SK-N-SH (cell line): ENCODE results near the gene EFHD2. TPM values are rescaled to one million over a fixed set of nuclear protein-coding genes. Genes with fewer than 3 reads are reported as not detected.
A peak's percentile ranks its signal among the peaks of the same experiment; 100 is the strongest.

Experiments used
- CTCF ChIA-PET: fragments of 300-600, 350-600 bp; formaldehyde crosslinking; extraction: SDS; loops from one replicate; lab custom pipeline; 2021; lab: Yijun Ruan, JAX
- POLR2A ChIA-PET: fragments of 350-600 bp; sonication (Branson Sonifier 250); formaldehyde crosslinking; extraction: SDS; loops from one replicate; lab custom pipeline; 2020; ENCODE audit warnings: antibody characterized with exemption, inconsistent platforms; lab: Yijun Ruan, JAX
- DNase-seq: peaks from one replicate; pipeline ENCODE4 v3.0.0; 2012
- H2AFZ ChIP-seq: fragments of 200-600 bp; sonication (generic); 2 replicates; pipeline ENCODE4 v1.8.1; 2016; ENCODE audit warnings: antibody characterized with exemption, mild to moderate bottlenecking, low read depth
- H3F3A ChIP-seq: fragments of 200-600 bp; sonication (generic); replicated peaks from 2 replicates; pipeline ENCODE3; 2016; ENCODE audit warnings: antibody characterized with exemption, mild to moderate bottlenecking; ENCODE audit not compliant: insufficient read depth
- H3K27ac ChIP-seq, 2 experiments: fragments of 200-500 bp in 1 of 2; fragments of 200-600 bp in 1 of 2; sonication (Bioruptor generic) in 1 of 2; sonication (generic), shearing (Covaris generic) in 1 of 2; 2 replicates each; pipeline versions ENCODE4 v1.5.1 to v1.6.1; 2014 to 2016; ENCODE audit warnings: low read depth in 2 of 2, inconsistent platforms in 1 of 2, low read length in 1 of 2, mild to moderate bottlenecking in 1 of 2, mixed read lengths in 1 of 2
- H3K27me3 ChIP-seq: fragments of 200-600 bp; sonication (generic), shearing (Covaris generic); 2 replicates; pipeline ENCODE4 v1.6.1; 2016; ENCODE audit warnings: mixed run types; ENCODE audit not compliant: insufficient read depth
- H3K36me3 ChIP-seq, 2 experiments: fragments of 200-500 bp in 1 of 2; fragments of 200-600 bp in 1 of 2; sonication (Bioruptor generic) in 1 of 2; sonication (generic) in 1 of 2; replicated peaks in 1 of 2; 2 replicates each; pipeline versions ENCODE3 to v1.5.1; 2014 to 2016; ENCODE audit warnings: low read length in 1 of 2, mild to moderate bottlenecking in 1 of 2; ENCODE audit not compliant: insufficient read depth in 2 of 2, control insufficient read depth in 1 of 2
- H3K4me1 ChIP-seq, 2 experiments: fragments of 200-500 bp in 1 of 2; fragments of 200-600 bp in 1 of 2; sonication (Bioruptor generic) in 1 of 2; sonication (generic), shearing (Covaris generic) in 1 of 2; 2 replicates each; pipeline versions ENCODE4 v1.5.1 to v1.6.1; 2014 to 2016; ENCODE audit warnings: low read depth in 1 of 2, low read length in 1 of 2, mixed run types in 1 of 2; ENCODE audit not compliant: insufficient read depth in 2 of 2, control insufficient read depth in 1 of 2
- H3K4me2 ChIP-seq: fragments of 200-600 bp; sonication (generic), shearing (Covaris generic); 2 replicates; pipeline ENCODE4 v1.6.1; 2017; ENCODE audit warnings: mixed run types
- H3K4me3 ChIP-seq, 2 experiments: fragments of 200-500 bp in 1 of 2; fragments of 200-600 bp in 1 of 2; sonication (Bioruptor generic) in 1 of 2; sonication (generic), shearing (Covaris generic) in 1 of 2; 2 replicates each; pipeline versions ENCODE4 v1.5.1 to v1.8.1; 2014 to 2016; ENCODE audit warnings: low read depth in 2 of 2, inconsistent platforms in 1 of 2, low read length in 1 of 2, mild to moderate bottlenecking in 1 of 2, mixed read lengths in 1 of 2, moderate library complexity in 1 of 2
- H3K79me2 ChIP-seq: fragments of 200-600 bp; sonication (generic); 2 replicates; pipeline ENCODE4 v1.8.1; 2017; ENCODE audit warnings: mild to moderate bottlenecking; ENCODE audit not compliant: insufficient read depth
- H3K9ac ChIP-seq: fragments of 200-600 bp; sonication (generic); 2 replicates; pipeline ENCODE4 v1.6.1; 2017; ENCODE audit warnings: mixed run types
- H3K9me2 ChIP-seq: fragments of 200-600 bp; sonication (generic); 2 replicates; pipeline ENCODE4 v1.6.1; 2017; ENCODE audit warnings: mixed run types
- H3K9me3 ChIP-seq: fragments of 200-600 bp; sonication (generic); 2 replicates; pipeline ENCODE4 v1.6.1; 2017; ENCODE audit warnings: mixed run types, mild to moderate bottlenecking, moderate library complexity
- H4K20me1 ChIP-seq: fragments of 200-600 bp; sonication (generic); 2 replicates; pipeline ENCODE4 v1.6.1; 2017; ENCODE audit warnings: mild to moderate bottlenecking, mixed run types; ENCODE audit not compliant: insufficient read depth
- FOSL2 ChIP-seq: IDR thresholded peaks from 2 replicates; pipeline ENCODE4 v1.4.0; 2012; ENCODE audit warnings: low read depth, mild to moderate bottlenecking, moderate library complexity, borderline replicate concordance
- FOXJ3 ChIP-seq: sonication (generic); formaldehyde crosslinking; IDR thresholded peaks from 2 replicates; pipeline ENCODE4 v1.5.1; 2020; ENCODE audit warnings: mild to moderate bottlenecking, missing genetic modification reagents
- FOXM1 ChIP-seq: IDR thresholded peaks from 2 replicates; pipeline ENCODE4 v1.4.0; 2012; ENCODE audit warnings: low read depth, mild to moderate bottlenecking
- GATA2 ChIP-seq: sonication (generic); formaldehyde crosslinking; IDR thresholded peaks from 2 replicates; pipeline ENCODE4 v1.5.0; 2020; ENCODE audit warnings: mild to moderate bottlenecking, missing genetic modification reagents
- NFIC ChIP-seq: IDR thresholded peaks from 2 replicates; pipeline ENCODE4 v1.4.0; 2012; ENCODE audit warnings: borderline replicate concordance
- NRF1 ChIP-seq: IDR thresholded peaks from 2 replicates; pipeline ENCODE4 v1.6.1; 2012; ENCODE audit warnings: low read depth, mild to moderate bottlenecking, low read length
- SIN3A ChIP-seq: IDR thresholded peaks from 2 replicates; pipeline ENCODE4 v1.6.1; 2012; ENCODE audit warnings: low read depth, mild to moderate bottlenecking, low read length, moderate library complexity, borderline replicate concordance
- TEAD4 ChIP-seq: IDR thresholded peaks from 2 replicates; pipeline ENCODE4 v1.4.0; 2012; ENCODE audit warnings: mild to moderate bottlenecking, borderline replicate concordance; ENCODE audit not compliant: insufficient read depth
- WGBS: methylation state at CpG from one replicate; pipeline ENCODE4 v1.1.6; 2017; ENCODE audit warnings: low lambda C conversion rate; 5-methylcytosine and 5-hydroxymethylcytosine counted together
- polyA plus RNA-seq, 3 experiments: library from polyadenylated mRNA; depleted of rRNA; stranded (reverse); fragments of >200 nt; gene quantifications; 2 replicates each; pipeline ENCODE4 v1.2.3, GENCODE V29; 2012
- TF ChIP-seq, protein P1 (sequence below): IDR thresholded peaks from 2 replicates; pipeline ENCODE4 v1.4.0; 2012; ENCODE audit warnings: low read depth
- TF ChIP-seq, protein P2 (sequence below): IDR thresholded peaks from 2 replicates; pipeline ENCODE4 v1.4.0; 2012; ENCODE audit warnings: low read depth, borderline replicate concordance

The EFHD2 gene
- polyA plus RNA-seq, 1 of the 3 experiments (the other 2 are of a cell fraction) = 59.8 TPM

DNA sequence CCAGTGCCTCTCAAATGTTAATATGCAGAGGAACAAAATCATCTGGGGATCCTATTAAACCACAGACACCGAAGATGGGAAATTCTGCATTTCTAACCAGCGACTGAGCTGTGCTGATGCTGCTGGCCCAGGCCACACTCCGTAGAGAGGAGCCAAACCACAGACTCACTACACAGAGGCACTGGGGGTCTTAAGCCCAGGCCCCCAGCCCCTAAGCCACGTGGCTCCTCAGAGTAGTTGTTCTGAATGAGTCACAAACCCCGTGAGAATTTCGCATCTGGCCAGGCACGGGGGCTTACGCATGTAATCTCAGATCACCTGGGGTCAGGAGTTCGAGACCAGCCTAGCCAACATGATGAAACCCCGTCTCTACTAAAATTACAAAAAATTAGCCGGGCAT is 44.0 kb downstream of the EFHD2 start:
- H3K4me2 ChIP-seq = no peak overlapping the region
- TF ChIP-seq NRF1 (no peak), NFIC (peak; percentile 7; the same call in 1 of the 2 replicates), SIN3A (no peak), FOXJ3 (CRISPR knock-in tag) (no peak)
- H3K27ac ChIP-seq = no peak overlapping the region
- ChIA-PET POLR2A (no interaction called here), CTCF (no interaction called here)
- no peaks in the 10 kb centered on the region for H3K4me1 ChIP-seq
- no peaks in the 10 kb centered on the region for H3K9me3 ChIP-seq
- no peaks in the 10 kb centered on the region for H3K36me3 ChIP-seq
- no peaks in the 10 kb centered on the region for H3K9me2 ChIP-seq
- H3K9ac ChIP-seq = no peak overlapping the region
- no peak for DNase-seq
- H2AFZ ChIP-seq = no peak overlapping the region; the same call in 1 of the 2 replicates
- no peaks in the 10 kb centered on the region for H4K20me1 ChIP-seq
- WGBS = 83% methylated on average over 10 of the region's 11 CpGs
- no peak overlapping the region for H3K4me3 ChIP-seq
- no peaks in the 10 kb centered on the region for H3K79me2 ChIP-seq
- H3K27me3 ChIP-seq = no peaks in the 10 kb centered on the region
- H3F3A ChIP-seq = peaks cover 3% of the 10 kb centered on the region

DNA sequence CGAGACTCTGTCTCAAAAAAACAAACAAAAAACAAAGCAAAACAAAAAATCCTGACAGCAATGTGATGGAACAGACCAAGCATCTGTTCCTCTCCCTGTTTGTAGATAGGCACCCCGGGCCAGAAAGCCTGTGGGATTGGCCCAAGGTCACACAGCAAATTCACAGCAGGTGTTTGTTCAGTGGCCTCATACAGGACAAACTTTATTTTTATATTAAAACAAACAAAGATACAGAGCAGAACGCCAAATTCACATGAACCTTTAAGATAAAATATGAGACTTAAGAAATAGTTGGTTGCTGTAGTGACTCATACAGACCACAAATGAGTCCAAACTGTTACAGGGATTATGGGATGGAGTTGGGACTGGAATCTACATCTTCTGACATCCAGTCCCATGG is 44.6 kb downstream of the EFHD2 start:
- no peak overlapping the region for H2AFZ ChIP-seq
- H3K79me2 ChIP-seq = no peaks in the 10 kb centered on the region
- whole genome bisulfite sequencing = 60% methylated on average over 3 of the region's 3 CpGs
- ChIA-PET CTCF (interaction anchor here (1.0 kb wide), 1 partner anchor 23 kb away, joined by 4 read pairs; no protein-coding TSS in a partner anchor), POLR2A (no interaction called here)
- H3K27me3 ChIP-seq = no peaks in the 10 kb centered on the region
- no peaks in the 10 kb centered on the region for H3K9me2 ChIP-seq
- peaks cover 3% of the 10 kb centered on the region for H3F3A ChIP-seq
- H3K9ac ChIP-seq = no peak overlapping the region
- H3K4me1 ChIP-seq = no peaks in the 10 kb centered on the region
- DNase-seq = no peak
- H3K9me3 ChIP-seq = no peaks in the 10 kb centered on the region
- no peak overlapping the region for H3K4me2 ChIP-seq
- H3K27ac ChIP-seq = no peak overlapping the region
- no peaks in the 10 kb centered on the region for H4K20me1 ChIP-seq
- H3K36me3 ChIP-seq = no peaks in the 10 kb centered on the region
- no peak overlapping the region for H3K4me3 ChIP-seq
- TF ChIP-seq, protein P1, sequence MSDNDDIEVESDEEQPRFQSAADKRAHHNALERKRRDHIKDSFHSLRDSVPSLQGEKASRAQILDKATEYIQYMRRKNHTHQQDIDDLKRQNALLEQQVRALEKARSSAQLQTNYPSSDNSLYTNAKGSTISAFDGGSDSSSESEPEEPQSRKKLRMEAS = no peak
- no peak for TF ChIP-seq TEAD4
- no peak for TF ChIP-seq FOXM1
- peak; percentile 42; the same call in 1 of the 2 replicates for TF ChIP-seq FOSL2
- TF ChIP-seq FOXJ3 (CRISPR knock-in tag) = no peak
- TF ChIP-seq, all 33 proteins: peak for 1

DNA sequence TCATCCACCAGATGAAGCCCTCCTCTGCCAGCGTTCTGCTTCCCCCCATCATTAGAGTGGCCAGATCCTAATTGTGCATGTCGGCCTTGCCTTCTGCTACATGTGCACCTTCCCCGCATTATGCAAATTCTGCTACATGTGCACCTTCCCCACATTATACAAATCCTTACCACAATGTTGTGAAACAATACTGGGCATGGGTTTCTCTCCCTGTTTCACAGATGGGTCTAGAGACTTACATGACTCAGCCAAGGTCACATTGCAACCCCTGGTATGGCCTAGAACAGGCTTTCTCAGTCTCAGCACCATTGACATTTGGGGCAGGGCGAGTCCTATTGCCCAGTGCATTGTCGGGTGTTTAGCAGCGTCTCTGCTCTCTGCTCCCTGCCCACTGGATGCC is 45.8 kb downstream of the EFHD2 start:
- H3K79me2 ChIP-seq = no peaks in the 10 kb centered on the region
- H2AFZ ChIP-seq = no peak overlapping the region
- H3K9ac ChIP-seq = no peak overlapping the region
- peaks cover 5 to 8% of the 10 kb centered on the region in 2 experiments; a peak in 2 of 4 replicates for H3K4me1 ChIP-seq
- 85% methylated on average over 6 of the region's 6 CpGs for WGBS
- POLR2A ChIA-PET = no interaction called here
- H4K20me1 ChIP-seq = no peaks in the 10 kb centered on the region
- H3K9me2 ChIP-seq = no peaks in the 10 kb centered on the region
- no peak overlapping the region for H3K4me3 ChIP-seq
- no peak overlapping the region for H3K4me2 ChIP-seq
- no peak for TF ChIP-seq GATA2 (CRISPR knock-in tag)
- TF ChIP-seq, protein P2, sequence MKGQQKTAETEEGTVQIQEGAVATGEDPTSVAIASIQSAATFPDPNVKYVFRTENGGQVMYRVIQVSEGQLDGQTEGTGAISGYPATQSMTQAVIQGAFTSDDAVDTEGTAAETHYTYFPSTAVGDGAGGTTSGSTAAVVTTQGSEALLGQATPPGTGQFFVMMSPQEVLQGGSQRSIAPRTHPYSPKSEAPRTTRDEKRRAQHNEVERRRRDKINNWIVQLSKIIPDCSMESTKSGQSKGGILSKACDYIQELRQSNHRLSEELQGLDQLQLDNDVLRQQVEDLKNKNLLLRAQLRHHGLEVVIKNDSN = no peak
- no peak for DNase-seq
- H3K9me3 ChIP-seq = no peaks in the 10 kb centered on the region
- H3K27ac ChIP-seq = no peak overlapping the region
- no peaks in the 10 kb centered on the region for H3K27me3 ChIP-seq
- H3F3A ChIP-seq = no peaks in the 10 kb centered on the region
- H3K36me3 ChIP-seq = no peaks in the 10 kb centered on the region
- CTCF ChIA-PET = no interaction called here
